Heart left ventricle (tissue), 16 donors: ENCODE measurements around the gene SHC3. TPM values are rescaled to one million over a fixed set of nuclear protein-coding genes. Genes with fewer than 3 reads are reported as not detected.

Experiments
- ATAC-seq, 4 donors: fragments of 200-7000 bp; cut with Tn5 transposase; one replicate each; pipeline ENCODE4 v1.9.1; 2020 to 2022; ENCODE audit warnings: moderate library complexity in 4 of 4, mild to moderate bottlenecking in 3 of 4, moderate number of reproducible peaks in 1 of 4
- DNase-seq, 5 donors: peaks; one replicate each; pipeline ENCODE4 v3.0.0-alpha.2; 2020
- H3K27ac ChIP-seq, 12 donors: fragments of 200-600 bp; sonication (generic) in 4 of 12; one replicate each; pipeline versions ENCODE4 v1.5.0 to v1.8.0; 2016 to 2022; ENCODE audit warnings: mild to moderate bottlenecking in 2 of 12
- H3K27me3 ChIP-seq, 9 donors: fragments of 200-600 bp; sonication (generic) in 2 of 9; one replicate each; pipeline versions ENCODE4 v1.5.1 to v1.8.0; 2016 to 2022; ENCODE audit warnings: mild to moderate bottlenecking in 3 of 9
- H3K36me3 ChIP-seq, 9 donors: fragments of 200-600 bp; sonication (generic) in 2 of 9; one replicate each; pipeline versions ENCODE4 v1.5.0 to v1.8.0; 2018 to 2022; ENCODE audit warnings: mild to moderate bottlenecking in 2 of 9
- H3K4me1 ChIP-seq, 12 donors: fragments of 200-600 bp; sonication (generic) in 4 of 12; one replicate each; pipeline versions ENCODE4 v1.5.0 to v1.8.0; 2016 to 2022; ENCODE audit warnings: mild to moderate bottlenecking in 3 of 12
- H3K4me3 ChIP-seq, 12 donors: fragments of 200-600 bp; sonication (generic) in 4 of 12; one replicate each; pipeline versions ENCODE4 v1.5.0 to v1.8.0; 2017 to 2022; ENCODE audit warnings: mild to moderate bottlenecking in 9 of 12, moderate library complexity in 4 of 12
- H3K9me3 ChIP-seq, 12 donors: fragments of 200-600 bp; sonication (generic) in 4 of 12; one replicate each; pipeline versions ENCODE4 v1.5.0 to v1.8.0; 2016 to 2022; ENCODE audit warnings: mild to moderate bottlenecking in 1 of 12
- POLR2A ChIP-seq, 2 donors: fragments of 450-650 bp; IDR thresholded peaks; one replicate each; pipeline ENCODE4 v1.6.1; 2017; ENCODE audit warnings: antibody characterized with exemption in 2 of 2, mild to moderate bottlenecking in 2 of 2, moderate library complexity in 2 of 2
- WGBS, 4 donors: extraction: QIAGEN DNeasy Blood & Tissue Kit in 2 of 4; methylation state at CpG; one replicate each; pipeline versions ENCODE4 v1.1.5 to v1.1.7; 2013 to 2018; 5-methylcytosine and 5-hydroxymethylcytosine counted together
- intact Hi-C, 10 donors: fragments of 100-400 bp; cut with DNase I; formaldehyde crosslinking; loops; one replicate each; pipeline versions ENCODE4 v1.11.1 to v1.14.2; 2022
- polyA plus RNA-seq, 2 donors: library from polyadenylated mRNA; stranded (reverse); fragments of 200-250 nt; gene quantifications; one replicate each; pipeline ENCODE4 v1.2.3, GENCODE V29; 2013
- total RNA-seq, 9 donors: library from RNA; depleted of rRNA in 2 of 9; stranded (reverse); fragments of >200 nt in 2 of 9; fragmentation: NEBNext Ultra II Directional in 3 of 9; extraction: Animal tissue kit (Norgen Biotek cat#: 25700) in 3 of 9; gene quantifications; one replicate each; pipeline versions ENCODE4 v1.1.0 to v1.2.4, GENCODE V29; 2016 to 2023
- TF ChIP-seq, protein P1 (sequence below), 12 donors: fragments of 200-600 bp; sonication (generic) in 4 of 12; IDR thresholded peaks; one replicate each; pipeline versions ENCODE4 v1.5.0 to v1.8.0; 2018 to 2022; ENCODE audit warnings: antibody characterized with exemption in 12 of 12, mild to moderate bottlenecking in 5 of 12
- donor health status: ischemic (EF 13 %, LVEDD 7.1; RV severe dilation, severe dysfunction).
- donor health status: healthy with polysubstance abuse.
- donor health status: DM: no; HTN: yes; CAD: no.
- donor health status: DM: no; HTN: no; CAD: no.
- donor health status: ischemic (EF 25% LVEDD 6.9; RV normal size, moderate dysfunction).
- donor health status: ischemic (EF 25% LVEDD 5.7; RV mildly dilated, moderate dysfunction).
- donor health status: healthy.
- donor health status: DM: yes; HTN: yes; CAD: no.
- donor health status: ischemic (EF 35%, LVEDD 5.7; RV mildly dilated, moderate dysfunction).
- donor health status: nonischemic (EF 11% LVEDD 7.7; RV severe dilation, severe dysfunction).
- donor health status: DM: yes; HTN: yes; CAD: no.
- donor health status: PGD.
- donor health status: ischemic (EF 29% LVEDD 5.4; RV normal size, mild dysfunction).
- donor health status: nonischemic (EF 23%, LVEDD 6.1; RV moderate dilation, normal function).

Gene SHC3
- total and polyA plus RNA-seq, 11 donors, result 0.20 to 4.3 (median 0.52) TPM

DNA sequence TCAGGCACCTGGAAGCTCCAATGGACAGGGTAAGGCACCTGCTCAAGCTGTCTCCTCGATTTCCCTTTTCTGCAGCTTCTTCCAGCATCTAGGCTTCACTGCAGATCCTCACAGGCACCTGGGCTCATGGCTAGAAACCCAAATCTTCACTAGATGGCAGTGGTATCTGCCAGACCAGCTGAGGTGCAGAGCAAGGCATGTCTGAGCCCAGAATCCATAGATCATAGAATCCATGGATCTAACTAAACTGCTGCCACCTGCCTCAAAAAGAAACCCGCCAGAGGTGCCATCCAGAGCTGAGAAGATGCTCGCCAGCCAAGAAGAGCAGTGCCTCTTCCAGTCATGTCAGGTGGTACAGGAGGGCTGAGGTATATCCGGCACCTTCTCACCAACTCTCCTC lies 6.9 kb downstream of the SHC3 start:
- Histone ChIP-seq H3K36me3 (no peaks in the 10 kb centered on the region), H3K4me3 (no peak overlapping the region), H3K9me3 (no peaks in the 10 kb centered on the region), H3K4me1 (no peaks in the 10 kb centered on the region), H3K27me3 (peaks cover 0 to 36% (median 19%) of the 10 kb centered on the region in 9 donors), H3K27ac (no peak overlapping the region)
- no peak for ATAC-seq
- intact Hi-C loops, result loop anchor here in 2 of 10 donors (10.0 kb wide), 2 partner anchors 103 to 147 kb away; no protein-coding TSS in a partner anchor
- no peak for DNase-seq
- 70 to 83% (median 75%) methylated on average over 4 of the region's 4 CpGs for WGBS, 4 donors
- TF ChIP-seq POLR2A (IDR thresholded peaks at IDR 0.05), result no peak
- TF ChIP-seq, protein P1, sequence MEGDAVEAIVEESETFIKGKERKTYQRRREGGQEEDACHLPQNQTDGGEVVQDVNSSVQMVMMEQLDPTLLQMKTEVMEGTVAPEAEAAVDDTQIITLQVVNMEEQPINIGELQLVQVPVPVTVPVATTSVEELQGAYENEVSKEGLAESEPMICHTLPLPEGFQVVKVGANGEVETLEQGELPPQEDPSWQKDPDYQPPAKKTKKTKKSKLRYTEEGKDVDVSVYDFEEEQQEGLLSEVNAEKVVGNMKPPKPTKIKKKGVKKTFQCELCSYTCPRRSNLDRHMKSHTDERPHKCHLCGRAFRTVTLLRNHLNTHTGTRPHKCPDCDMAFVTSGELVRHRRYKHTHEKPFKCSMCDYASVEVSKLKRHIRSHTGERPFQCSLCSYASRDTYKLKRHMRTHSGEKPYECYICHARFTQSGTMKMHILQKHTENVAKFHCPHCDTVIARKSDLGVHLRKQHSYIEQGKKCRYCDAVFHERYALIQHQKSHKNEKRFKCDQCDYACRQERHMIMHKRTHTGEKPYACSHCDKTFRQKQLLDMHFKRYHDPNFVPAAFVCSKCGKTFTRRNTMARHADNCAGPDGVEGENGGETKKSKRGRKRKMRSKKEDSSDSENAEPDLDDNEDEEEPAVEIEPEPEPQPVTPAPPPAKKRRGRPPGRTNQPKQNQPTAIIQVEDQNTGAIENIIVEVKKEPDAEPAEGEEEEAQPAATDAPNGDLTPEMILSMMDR (IDR thresholded peaks at IDR 0.05), result no peak

DNA sequence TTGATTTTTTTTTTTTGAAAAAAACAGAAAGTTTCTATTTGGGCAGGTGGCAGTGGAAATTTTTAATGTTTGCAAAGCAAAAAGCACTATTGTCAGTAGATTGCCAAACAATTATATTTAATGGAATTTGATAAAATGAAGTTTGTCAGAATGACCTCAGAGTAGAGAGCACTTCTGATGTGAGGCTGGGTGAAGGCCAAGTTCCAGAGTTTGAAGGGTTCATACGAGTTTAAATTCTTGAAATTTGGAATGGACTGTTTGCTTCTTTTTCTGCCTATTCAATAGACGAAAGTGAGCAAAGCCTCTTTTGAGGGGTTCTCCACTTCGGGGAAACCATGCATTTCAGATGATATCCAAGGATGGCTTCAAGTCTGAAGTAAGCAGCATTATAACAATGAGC lies 7.4 kb downstream of the SHC3 start:
- 60 to 67% (median 65%) methylated on average over 3 of the region's 3 CpGs for WGBS, 4 donors
- Histone ChIP-seq H3K36me3 (no peaks in the 10 kb centered on the region), H3K4me1 (no peaks in the 10 kb centered on the region), H3K9me3 (no peaks in the 10 kb centered on the region), H3K27me3 (peaks cover 0 to 31% (median 17%) of the 10 kb centered on the region in 9 donors), H3K27ac (no peak overlapping the region), H3K4me3 (no peak overlapping the region)
- TF ChIP-seq, protein P1 (IDR thresholded peaks at IDR 0.05), result no peak
- no peak for TF ChIP-seq POLR2A (IDR thresholded peaks at IDR 0.05)
- intact Hi-C loops, result loop anchor here in 2 of 10 donors (10.0 kb wide), 2 partner anchors 104 to 146 kb away; no protein-coding TSS in a partner anchor
- ATAC-seq (no peak), DNase-seq (no peak)

DNA sequence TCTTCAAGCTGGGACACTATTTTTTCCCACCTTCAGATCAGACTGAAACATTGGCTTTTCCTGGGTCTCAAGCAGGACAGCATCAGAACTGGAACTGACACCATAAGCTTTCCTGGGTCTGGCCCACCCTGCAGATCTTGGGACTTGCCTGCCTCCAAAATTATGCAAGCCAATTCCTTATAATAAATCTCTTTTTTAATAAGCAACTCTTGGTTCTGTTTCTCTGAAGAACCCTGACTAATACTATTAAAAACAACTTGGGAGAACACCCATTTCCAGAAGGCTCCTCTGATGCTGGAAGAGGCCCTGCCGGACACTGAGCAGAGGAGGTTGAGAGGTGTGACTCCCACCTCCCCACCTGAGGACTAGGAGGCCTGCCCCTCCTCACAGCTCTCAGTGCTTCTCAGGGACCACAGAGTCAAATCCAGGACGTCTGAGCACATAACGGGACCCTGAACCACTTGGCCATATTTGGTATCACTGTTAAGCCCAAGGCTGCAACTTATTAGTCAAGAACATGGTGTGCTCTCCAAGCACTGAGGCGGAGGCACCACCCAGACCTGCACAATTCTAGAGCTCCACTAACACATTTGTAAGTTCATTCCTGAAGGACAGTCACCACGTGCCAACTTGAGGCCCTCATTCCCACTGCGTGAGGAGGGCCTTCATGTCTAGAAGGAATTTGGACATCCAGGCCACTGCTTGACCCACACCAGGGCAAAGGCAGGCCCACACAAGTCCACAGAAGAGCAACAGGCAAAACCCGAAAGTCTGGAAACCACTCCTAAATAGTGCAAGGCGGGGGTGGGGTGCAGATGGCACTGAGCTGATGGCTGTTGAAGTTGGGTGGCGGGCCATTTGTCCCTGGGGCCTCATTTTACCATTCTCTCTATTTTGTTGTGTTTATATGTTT lies 9.5 kb downstream of the SHC3 start:
- no peaks in the 10 kb centered on the region for H3K9me3 ChIP-seq
- no peak for ATAC-seq
- 87 to 89% (median 88%) methylated on average over 7 to 9 of the region's 9 CpGs for WGBS, 4 donors
- no peak for DNase-seq
- H3K4me3 ChIP-seq, result no peak overlapping the region
- peaks cover 0 to 10% (median 0%) of the 10 kb centered on the region in 9 donors for H3K27me3 ChIP-seq
- TF ChIP-seq POLR2A (IDR thresholded peaks at IDR 0.05), result no peak
- TF ChIP-seq, protein P1 (IDR thresholded peaks at IDR 0.05), result no peak
- intact Hi-C loops, result no loop called here
- H3K4me1 ChIP-seq, result no peaks in the 10 kb centered on the region
- H3K36me3 ChIP-seq, result no peaks in the 10 kb centered on the region
- no peak overlapping the region for H3K27ac ChIP-seq

DNA sequence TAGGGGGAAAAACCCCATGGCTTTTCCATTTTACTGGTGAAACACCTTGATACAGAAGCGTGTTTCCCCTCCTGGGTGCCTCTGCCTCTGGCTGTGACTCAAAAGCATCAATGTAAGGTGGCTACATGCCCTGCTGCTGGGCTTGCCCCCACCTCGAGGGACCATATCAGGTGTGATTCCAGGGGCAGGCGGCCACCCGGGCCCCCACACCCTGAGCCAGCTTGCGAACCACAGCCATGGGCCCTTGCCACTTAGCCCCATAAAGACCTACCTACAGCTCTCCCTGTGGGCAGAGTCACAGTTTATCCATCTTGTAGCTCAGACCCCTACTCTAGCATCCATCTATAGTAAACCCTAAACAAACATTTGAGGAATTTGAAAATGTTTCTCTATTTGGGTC lies 10.8 kb downstream of the SHC3 start:
- intact Hi-C loops, result no loop called here
- WGBS, 4 donors, result 77 to 80% (median 79%) methylated on average over 5 of the region's 5 CpGs
- peaks cover 0 to 4% (median 0%) of the 10 kb centered on the region in 9 donors for H3K27me3 ChIP-seq
- H3K4me1 ChIP-seq, result no peaks in the 10 kb centered on the region
- H3K27ac ChIP-seq, result no peak overlapping the region
- H3K9me3 ChIP-seq, result peaks cover 0 to 5% (median 0%) of the 10 kb centered on the region in 12 donors
- TF ChIP-seq, protein P1 (IDR thresholded peaks at IDR 0.05), result no peak
- no peak for TF ChIP-seq POLR2A (IDR thresholded peaks at IDR 0.05)
- ATAC-seq (no peak), DNase-seq (no peak)
- no peaks in the 10 kb centered on the region for H3K36me3 ChIP-seq
- H3K4me3 ChIP-seq, result no peak overlapping the region
